Suppressor macrophage (primary cell): Measurements from ENCODE around the gene CFAP53.

Experiments
- DNase-seq, 4 experiments: peaks; one replicate each; pipeline ENCODE4 v3.0.0-alpha.2; 2020 to 2022

Gene CFAP53

DNA sequence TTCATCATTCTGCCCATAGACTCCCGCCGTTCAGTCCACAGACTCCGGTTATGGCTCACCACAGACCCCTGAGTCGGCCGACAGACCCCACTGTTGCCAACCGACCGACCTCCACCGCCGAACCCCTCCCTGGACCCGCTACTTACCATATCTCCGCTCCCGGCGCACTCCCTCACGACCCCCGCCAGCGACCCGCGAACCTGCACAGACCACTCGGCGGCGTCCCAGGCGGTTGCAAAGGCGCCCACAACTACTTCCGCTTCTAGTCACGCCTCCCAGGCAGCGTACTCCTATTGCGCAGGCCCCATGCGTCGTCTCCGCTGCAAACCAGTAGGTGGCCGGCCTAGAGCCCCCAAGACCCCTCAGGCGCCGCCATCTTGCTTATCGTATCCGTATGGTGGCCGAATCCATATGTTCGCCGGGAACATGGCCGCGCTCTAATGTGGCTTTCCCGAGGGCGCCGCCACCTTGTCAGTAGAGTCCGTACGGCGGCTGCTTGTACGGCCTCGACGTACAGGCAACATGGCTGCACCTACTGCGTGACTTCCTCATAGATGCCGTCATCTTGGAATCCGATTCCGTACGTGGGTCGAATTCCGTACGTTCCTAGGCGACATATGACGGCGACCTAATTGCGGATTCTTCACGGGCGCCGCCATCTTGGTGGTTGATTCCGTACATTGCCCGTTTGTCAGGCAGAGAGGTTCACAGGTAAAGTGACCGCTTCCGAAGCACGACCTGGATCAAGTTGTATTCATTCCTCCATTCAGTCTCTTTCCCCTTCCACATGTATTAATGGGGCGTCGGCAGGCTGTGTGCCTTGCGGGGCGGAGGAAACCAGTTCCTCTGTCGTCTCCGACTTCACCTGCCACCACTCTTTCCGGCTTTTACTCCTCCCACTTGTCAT is 21.4 kb upstream of the CFAP53 start, which contains the start of gene CXXC1:
CXXC1 (minus strand) TSS at position 252 of the 907 bp plus-strand sequence; CDS start at position 149, 103 bp downstream.
- peak; percentile 99 for DNase-seq

DNA sequence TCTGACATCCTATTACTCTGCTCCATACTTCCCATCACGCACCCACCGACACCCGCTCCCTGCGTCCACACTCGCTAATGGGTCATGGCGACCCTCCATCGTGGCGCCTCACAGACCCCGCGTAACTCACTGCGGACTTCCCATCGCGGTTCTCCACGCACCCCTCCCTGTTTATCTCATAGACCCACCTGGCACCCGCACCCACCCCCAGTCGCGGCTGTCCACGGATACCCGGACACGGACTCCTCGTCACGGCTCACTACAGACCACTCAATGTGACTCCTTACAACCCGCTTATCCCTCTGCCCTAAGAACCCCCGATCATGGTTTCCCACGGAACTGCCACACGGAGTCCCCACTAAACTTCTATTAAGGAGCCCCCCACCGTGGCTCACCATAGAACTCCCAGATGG is 20.7 kb upstream of the CFAP53 start:
- no peak for DNase-seq

DNA sequence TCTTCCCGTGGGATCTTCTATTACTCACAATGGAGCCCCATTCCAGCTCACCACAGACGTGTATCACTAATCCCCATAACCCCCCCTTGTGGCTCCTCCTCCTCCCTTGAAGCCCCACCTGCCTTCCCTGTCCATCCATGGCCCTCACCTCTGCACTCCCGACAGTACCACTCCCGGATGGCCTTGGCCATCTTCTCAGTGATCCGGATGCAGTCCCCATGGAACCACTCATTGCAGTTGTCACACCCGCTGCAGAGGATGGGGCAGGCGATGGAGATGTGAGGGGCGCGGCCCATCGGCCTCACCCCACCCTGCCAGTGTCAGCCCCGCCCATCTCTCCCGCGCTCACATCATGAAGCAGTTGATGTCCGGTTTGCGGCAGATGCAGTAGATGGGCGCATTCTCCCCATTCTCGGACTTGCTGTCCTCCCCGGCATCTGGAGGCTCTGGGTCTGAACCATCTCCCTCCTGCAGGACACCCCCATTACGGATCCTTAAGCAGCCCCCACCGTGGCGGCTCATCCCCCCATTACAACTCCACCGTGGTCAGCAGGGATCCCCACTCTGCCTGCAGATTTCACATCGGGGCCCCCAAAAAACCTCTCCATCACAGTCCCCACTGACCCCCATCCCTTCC is 20.2 kb upstream of the CFAP53 start:
- no peak for DNase-seq

DNA sequence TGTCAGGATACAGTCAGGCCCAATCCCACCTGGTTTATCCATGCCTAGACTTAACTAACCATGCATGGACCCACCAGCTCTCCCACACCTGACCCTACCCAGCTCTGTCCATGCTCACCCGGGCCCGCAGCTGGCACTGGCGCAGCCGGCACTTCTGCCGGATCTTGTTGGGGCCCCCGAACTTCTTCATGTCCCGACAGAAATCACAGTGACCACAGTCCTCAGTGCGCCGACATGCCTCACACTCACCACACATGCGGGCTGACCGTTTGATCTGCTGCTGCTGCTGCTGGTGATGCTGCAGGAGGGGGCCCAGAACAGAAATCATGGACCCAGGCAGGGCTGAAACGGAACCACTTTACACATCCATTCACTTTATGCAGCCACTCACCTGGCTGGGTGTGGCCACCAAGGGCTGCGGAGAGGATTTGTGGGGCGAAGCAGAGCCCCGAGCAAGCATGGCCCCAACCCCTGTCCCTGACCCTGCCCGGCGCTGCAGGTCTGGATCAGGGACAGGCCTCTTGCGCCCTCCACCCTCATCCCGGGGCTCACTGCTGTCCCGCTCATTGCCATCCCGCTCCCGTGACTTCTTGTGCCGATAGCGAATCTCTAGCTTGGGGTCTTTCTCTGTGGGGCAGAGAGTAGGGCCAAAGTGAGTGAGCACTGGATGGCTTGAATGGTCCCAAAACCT is 19.5 kb upstream of the CFAP53 start:
- no peak for DNase-seq

DNA sequence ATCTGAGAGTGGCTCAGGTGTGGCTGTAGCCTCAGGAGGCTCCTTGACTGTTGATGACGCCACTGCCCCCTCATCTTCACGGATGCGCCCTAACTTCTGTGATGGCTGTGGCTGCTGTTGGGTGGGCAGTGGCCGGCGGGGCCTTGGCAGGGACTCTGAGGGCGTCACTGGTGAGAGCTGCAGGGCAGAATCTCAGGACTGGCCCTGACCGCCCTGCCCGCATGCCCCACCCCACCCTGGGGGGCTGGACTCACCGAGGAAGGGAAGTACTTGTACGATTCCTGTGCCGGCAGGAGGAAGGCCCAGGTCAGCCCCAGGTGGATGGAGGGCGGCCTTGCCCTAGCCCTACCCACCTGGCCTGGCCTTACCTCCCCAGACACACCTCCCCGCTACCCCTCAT is 18.8 kb upstream of the CFAP53 start:
- DNase-seq = no peak

DNA sequence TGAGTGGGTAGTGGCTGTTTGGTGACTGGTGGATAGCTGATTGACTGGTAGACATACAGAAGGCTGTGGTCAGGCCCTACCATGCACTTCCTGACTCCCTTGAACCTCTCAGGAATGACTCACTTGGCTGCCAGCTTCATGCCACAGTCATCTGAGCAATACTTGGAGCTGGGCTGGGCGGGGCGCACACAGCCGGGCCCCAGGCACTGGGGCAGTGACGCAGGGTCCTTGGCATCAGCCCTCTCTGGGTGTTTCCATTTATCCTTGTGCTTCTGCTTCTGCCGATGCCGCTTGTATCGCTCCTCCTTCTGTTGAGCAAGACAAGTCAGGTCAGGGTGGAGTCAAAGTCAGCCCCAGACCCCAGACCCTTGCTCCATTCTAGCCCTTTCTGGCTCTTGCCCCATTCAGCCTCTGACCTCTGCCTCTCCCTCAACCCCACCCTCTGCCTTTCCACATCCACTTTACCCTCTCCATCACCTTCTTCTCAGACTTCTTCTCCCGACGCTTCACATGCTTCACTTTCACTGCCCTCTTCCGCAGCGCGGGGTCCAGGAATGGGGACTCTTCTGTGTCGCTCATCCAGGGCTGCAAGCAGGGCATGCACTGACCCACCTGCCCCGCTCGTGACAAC is 18.1 kb upstream of the CFAP53 start:
- peak; percentile 52 to 66 (median 62) for DNase-seq

DNA sequence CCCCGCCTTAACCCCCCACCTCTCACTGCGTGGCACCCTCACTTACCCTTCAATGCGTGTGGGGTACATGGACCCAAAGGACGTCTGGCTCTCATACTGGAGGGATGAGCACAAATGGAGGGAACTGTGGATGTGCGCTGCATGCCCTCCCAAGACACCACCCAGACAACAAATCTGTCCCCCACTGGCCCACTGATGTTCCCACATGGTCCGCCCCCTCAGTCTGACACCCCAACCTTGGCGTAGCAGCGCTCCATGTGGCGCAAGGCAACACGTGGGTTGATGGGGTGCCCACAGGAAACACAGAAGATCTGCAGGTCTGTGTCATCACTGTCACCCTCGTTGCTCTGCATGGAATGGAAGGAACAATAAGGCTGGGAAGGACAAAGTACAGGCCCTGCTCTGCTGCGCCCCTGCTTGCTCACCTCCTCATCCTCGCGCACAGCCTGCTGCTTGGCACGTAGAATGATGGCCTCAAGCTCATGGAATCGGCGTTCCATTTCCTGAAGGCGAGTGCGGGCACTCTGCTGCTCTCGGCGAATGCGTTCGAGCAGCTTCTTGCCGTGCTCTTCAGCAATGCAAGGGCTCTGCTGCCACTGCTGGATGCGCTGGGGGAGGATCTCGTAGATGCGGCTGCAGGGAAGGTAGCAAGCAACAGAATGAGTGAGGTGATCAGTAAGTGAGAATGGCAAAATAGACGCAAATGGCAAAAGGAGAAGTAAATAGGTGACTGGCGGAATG is 17.3 kb upstream of the CFAP53 start:
- DNase-seq = no peak

DNA sequence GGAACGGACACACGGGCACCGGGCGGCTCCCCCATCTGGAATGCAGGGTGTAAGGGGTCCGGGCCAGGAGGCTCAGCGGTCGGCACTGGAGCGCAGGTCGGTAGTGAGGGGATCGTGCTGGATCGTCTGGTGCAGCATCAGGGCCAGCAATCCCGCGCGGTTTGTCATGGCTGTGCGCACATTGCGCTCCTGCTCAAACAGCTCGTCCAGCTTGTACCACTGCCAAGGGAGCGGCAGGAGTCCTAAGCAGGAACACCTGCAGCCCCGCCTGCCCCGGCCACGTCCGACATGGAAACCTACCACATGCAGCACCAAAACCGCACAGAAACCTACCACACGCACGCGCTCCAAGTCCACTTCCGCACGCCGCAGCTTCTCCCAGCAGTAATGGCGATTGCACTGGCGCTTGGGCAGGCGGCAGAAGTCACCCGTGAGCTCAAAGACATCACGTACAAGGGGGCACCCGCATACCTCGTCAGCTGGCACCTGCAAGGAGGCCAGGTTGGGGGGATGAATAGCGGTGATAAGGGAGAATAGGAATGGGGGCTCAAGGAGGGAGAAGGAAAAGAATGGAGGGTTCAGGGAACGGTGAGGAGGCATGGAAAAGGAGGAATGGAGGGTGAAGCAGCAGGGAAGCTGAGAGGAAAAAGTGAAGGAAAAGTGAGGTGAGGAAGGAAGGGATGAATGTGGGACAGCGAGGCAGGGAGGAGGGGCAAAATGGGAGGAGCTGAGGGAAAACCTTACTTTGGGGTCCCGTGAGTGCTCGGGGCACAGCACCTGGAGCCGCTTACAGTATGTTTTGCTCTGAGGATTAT is 16.4 kb upstream of the CFAP53 start:
- no peak for DNase-seq

DNA sequence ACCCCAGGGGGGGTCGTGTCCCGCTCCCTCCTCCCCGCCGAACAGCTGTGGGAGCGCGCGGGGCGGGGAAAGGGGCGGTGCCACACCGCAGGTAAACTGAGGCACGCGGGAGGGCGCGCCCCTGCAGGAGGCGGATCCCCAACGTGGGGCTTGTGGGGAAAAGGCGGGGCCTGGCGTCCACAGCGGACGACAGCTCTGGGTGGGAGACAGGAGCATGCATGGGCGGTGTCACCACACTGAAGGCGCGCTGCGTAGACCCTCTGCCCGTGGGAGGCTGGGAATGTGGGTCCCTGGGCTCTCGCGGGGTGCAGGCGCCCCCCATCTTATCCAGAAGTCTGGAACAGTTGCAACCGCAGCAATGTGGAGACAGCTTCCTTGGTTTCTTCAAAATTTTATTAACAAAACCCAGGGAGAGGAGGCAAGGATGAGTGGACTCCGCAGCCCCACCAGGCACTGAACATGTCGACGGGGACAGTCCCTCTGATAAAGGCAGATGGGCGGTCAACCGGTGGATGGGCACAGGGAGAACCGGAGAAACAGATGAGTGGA is 15.8 kb upstream of the CFAP53 start:
- DNase-seq = no peak

DNA sequence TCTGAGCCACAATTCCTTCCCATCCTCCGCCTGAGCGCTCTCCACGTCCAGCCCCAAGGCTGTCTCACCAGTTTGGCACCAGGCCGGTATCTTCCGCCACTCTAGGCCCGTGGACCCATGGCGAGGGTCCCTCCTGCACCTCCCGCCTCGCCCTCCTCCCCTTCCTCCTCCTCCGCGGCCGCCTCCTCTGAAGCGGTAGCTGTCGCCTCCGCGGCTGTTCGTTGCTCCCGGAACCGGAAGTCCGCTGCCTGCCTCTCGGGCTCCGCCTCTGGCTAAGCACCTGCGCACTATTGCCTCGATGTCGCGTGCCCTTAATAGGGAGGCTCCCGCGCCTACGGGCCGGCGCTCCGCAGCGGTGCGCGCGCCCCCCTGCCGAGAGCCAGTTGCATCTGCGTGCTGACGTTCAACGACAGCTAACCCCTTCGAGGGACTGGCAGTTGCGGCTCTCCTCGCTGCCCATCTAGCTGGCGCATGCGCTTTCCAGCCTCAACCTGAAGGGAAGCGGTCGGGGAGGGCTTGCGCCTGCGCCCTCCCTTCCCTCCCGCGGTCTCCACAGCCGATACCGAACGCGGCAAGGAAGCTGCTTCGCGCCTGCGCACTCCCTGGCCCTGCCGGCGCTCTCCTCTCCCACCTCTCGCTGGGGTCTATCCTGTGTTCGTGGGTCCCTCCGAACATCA is 15.1 kb upstream of the CFAP53 start, which contains the start of gene MBD1:
MBD1 (minus strand) TSS at position 229 of the 677 bp plus-strand sequence. CDS start 1,531 bp downstream, outside the sequence.
- peak; percentile 98 to 99 (median 98) for DNase-seq

DNA sequence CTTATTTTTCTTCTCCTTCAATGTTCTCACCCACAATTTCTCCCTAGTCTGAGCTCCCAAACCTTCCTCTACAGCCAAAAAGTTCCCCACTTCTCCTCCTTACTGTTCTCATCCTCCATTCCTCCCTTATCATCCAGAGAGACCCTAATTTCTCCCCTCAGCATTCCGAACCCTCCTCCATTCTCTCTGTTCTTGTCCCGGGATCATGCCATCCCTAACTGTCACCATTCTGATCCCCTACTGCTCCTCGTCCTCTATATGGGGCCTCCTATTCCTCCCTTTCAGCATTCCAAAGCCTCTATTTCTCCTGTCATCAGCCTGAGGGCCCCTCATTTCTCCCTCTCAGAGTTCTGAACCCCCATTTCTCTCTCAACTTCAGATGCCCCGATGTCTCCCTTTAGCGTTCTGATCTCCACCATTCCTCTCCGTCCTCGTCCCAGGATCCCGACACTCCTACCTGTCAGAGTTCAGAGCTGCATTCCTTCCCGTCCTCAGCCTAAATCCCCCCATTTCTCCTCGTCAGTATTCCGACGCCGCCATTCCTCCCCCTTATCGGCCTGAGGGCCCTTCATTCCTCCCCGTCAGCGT is 14.5 kb upstream of the CFAP53 start:
- DNase-seq = no peak

DNA sequence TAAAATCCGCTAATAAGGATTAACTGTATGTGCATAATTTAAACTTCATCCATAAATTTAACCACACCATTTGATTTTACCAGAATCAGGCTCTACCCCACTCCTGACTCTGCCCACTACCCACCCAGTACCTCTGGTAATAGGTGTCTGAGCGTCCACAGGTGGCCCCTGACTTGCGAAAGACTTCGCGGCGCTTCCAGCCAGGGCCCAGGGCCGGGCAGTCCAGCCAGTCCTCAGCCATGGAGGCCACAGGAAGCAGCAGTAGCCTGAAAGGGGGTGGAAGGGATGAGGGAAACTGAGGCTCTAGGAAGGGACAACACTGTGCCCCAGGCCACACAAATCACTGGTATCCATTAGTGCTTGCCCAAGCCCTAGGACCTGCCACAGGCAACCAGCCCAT is 13.5 kb upstream of the CFAP53 start:
- no peak for DNase-seq

DNA sequence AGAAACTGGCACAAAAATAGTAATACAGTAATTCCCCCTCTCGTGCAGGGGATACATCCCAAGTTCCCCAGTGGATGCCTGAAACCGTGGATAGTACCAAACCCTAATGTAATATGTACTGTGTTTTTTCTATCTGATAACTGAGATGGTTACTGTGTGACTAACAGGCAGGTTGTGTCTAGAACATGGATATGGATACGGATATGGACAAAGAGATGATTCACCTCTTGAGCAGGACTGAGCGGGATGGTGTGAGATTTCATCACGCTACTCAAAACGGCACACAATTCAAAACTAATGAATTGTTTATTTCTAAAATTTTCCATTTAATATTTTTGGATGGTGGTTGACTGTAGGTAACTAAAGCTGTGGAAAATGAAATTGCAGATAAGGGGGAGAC is 11.6 kb upstream of the CFAP53 start:
- DNase-seq = no peak

DNA sequence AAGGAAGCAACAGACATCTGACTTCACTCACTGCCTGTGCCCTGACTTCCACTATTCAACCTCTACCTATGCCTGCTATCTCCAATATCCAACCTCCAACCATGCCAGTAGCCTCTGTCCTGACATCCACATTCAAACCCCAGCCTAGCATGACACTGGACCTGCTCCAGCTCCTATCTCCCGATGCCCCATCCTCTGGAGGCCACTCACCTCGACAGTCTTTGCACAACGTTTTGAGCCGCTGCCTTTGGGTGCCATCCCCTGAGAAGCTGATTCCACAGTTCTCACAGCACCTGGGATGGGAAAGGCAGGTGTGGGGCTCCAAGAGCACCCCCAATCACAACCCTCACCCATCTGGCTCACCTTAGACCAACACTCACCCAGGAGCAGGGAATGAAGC is 10.2 kb upstream of the CFAP53 start:
- DNase-seq = no peak

DNA sequence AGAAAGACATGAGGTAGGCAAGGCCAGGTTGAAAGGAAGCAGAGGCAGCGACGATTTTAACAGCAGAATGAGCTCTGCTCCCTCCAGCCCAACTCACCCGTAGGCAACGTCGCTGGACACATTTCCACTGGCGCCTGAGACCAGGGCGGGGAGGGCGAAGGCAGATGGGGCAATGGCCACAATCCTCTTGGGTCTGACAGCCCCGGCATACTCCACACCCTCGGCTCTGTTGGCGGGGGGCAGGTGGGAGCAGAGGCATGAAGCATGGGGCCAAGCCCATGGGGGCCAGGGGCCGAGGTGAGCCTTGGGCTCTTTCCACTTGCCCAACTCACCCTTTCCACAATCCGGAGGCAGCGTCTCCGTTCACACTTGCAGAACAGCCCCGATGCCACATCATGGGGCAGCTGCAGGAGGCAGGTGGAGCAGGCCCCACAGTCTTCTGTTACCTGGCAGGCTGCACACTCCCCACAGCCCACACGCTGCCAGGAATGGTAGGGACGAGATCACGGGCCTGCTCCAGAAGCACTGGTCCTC is 9.3 kb upstream of the CFAP53 start:
- DNase-seq = no peak

DNA sequence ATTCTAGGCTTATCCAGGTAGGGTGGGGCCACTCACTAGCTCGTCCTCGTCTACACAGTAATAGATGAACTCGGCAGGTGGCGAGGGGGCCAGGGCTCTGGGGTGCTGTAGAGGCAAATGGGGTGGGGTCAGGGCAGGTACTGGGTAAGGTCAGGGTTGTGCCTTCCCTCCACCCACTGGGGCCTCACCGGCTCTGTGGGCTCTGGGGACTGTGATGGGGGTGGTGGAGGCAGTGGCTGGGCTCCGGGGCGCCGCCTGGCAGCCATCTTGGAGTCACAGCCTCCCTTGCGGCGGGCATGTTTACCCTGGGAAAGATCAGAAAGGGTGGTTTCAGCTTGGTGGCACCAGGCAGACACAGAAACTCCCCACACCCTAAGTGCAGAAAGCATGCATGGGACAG is 8.6 kb upstream of the CFAP53 start:
- DNase-seq = no peak

DNA sequence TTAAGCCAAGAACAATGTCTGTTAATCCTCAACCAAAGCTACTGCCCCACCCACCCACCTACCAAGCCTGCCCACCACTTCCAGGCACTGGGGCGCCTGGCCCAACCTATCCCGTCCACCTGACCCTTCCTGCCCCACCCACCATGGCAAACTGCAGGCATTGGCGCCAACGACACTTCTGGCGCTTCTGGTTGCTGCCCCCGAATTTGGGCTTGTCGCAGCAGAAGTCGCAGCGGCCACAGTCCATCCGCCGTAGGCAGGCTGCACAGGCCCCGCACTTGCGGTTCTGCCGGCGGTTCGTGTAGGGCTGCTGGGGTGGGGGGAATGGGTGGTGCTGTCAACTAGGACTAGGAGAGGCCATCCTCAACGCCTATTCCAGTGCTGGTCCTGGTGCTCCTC is 7.7 kb upstream of the CFAP53 start:
- no peak for DNase-seq

DNA sequence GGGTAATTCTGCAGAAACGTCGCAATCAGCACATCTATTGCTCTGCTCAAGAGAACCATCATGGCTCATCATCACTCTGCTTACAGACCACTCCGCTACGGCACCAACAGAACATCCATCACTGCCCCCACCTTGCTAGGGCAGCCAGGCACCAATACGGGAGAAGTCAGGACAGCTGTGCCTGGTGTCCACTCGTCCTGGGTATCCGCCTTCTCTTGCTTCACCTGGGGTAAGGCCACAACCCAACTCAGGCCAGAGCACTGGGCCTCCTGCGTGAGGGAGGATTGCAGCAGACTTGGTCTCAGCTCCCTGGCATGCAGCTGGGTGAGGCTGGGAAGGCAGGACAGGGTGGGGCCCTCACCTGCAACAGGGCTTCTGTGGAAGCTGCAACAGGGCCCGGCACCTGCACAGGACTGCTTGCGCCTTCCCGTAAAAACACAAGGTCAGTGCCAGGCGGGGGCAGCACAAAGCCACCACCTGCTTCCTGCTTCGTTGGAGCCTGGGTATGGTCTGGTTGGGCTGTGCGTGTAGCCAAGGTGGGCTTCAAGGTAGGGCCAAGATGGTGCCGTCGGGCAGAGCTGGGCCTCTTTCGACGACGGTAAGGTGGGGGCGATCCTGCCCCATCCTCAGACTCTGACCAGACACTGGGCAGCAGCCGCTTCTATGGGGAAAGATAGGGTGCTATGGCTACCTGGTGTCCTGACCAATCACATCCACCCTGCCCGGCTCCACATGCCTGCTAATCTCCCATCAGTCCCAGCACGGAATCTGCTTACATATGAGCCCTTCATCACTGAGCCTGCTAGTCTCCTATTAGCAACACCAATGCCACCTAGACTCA is 7.1 kb upstream of the CFAP53 start:
- DNase-seq = no peak

DNA sequence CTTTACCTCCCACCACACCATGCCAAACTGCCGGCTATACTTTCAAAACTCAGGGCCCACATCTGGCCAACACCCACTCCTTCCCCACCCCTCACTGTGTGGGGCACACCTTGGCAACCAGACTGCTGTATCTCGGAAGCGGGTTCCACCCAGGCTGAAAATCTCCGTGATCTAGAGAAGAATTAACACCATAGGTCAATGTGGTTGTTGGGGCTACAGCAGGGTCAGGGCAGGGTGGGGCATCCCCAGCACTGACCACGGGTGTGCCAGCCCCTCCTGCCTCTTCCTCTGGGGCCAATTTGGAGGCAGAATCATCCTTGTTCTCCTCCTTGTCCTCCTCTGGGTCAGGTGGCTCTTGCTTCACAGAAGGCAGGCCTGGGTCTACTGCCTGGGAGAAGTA is 6.3 kb upstream of the CFAP53 start:
- no peak for DNase-seq
